B cell (primary cell): ENCODE results near the gene LGALS4. TPM values are rescaled to one million over a fixed set of nuclear protein-coding genes. Genes with fewer than 3 reads are reported as not detected.
A peak's percentile ranks its signal among the peaks of the same experiment; 100 is the strongest.

Source experiments
- ATAC-seq: fragments of 200-7000 bp; cut with Tn5 transposase; one replicate; pipeline ENCODE4 v1.10.0; 2021; ENCODE audit warnings: low read depth, mild to moderate bottlenecking, moderate number of reproducible peaks, moderate library complexity
- CTCF ChIA-PET: fragments of 350-600 bp; sonication (Branson Sonifier 250); formaldehyde crosslinking; loops from one replicate; lab custom pipeline; 2021; ENCODE audit warnings: antibody characterized with exemption, inconsistent platforms; lab: Charles Lee
- POLR2A ChIA-PET: fragments of 350-600 bp; sonication (Branson Sonifier 250); formaldehyde crosslinking; loops from one replicate; lab custom pipeline; 2021; ENCODE audit warnings: antibody characterized with exemption; lab: Charles Lee
- DNase-seq: peaks from one replicate; pipeline ENCODE4 v3.0.0; 2013
- H2AFZ ChIP-seq: 2 replicates; pipeline ENCODE4 v1.6.1; 2012; ENCODE audit warnings: mild to moderate bottlenecking, low read depth, low read length; ENCODE audit not compliant: insufficient read depth, poor library complexity, severe bottlenecking
- H3K27ac ChIP-seq, 2 donors: 1 replicate in 1 of 2; 2 replicates in 1 of 2; pipeline ENCODE4 v1.5.1; 2012 to 2013; ENCODE audit warnings: low read length in 2 of 2, mild to moderate bottlenecking in 2 of 2, moderate library complexity in 1 of 2
- H3K27me3 ChIP-seq, 4 experiments: fragments of 200-600 bp in 1 of 4; sonication (generic) in 1 of 4; replicated peaks in 1 of 4; 1 replicate in 2 of 4; 2 replicates in 2 of 4; pipeline versions ENCODE4 v1.6.1 to v1.7.0; 2013 to 2016; ENCODE audit warnings: low read length in 3 of 4, mild to moderate bottlenecking in 2 of 4, mixed read lengths in 1 of 4, moderate library complexity in 1 of 4; ENCODE audit not compliant: insufficient read depth in 4 of 4, control insufficient read depth in 3 of 4; ENCODE audit errors: control extremely low read depth in 1 of 4
- H3K36me3 ChIP-seq, 2 experiments: replicated peaks in 1 of 2; 1 replicate in 1 of 2; 2 replicates in 1 of 2; pipeline versions ENCODE4 v1.6.1 to v1.7.1; 2013; ENCODE audit warnings: low read length in 1 of 2; ENCODE audit not compliant: insufficient read depth in 2 of 2, control insufficient read depth in 1 of 2; ENCODE audit errors: control extremely low read depth in 1 of 2, extremely low read depth in 1 of 2
- H3K4me1 ChIP-seq, 2 donors: fragments of 200-600 bp in 1 of 2; sonication (generic) in 1 of 2; 1 replicate in 1 of 2; 2 replicates in 1 of 2; pipeline versions ENCODE4 v1.5.1 to v1.6.1; 2013 to 2017; ENCODE audit warnings: low read length in 2 of 2; ENCODE audit not compliant: control insufficient read depth in 2 of 2, insufficient read depth in 2 of 2
- H3K4me2 ChIP-seq: replicated peaks from 2 replicates; pipeline ENCODE3; 2012; ENCODE audit warnings: mild to moderate bottlenecking, low read depth, low read length; ENCODE audit not compliant: poor library complexity, severe bottlenecking
- H3K4me3 ChIP-seq, 5 experiments: fragments of 200-600 bp in 1 of 5; sonication (generic) in 1 of 5; 1 replicate in 3 of 5; 2 replicates in 2 of 5; pipeline versions ENCODE4 v1.5.1 to v1.7.0; 2011 to 2016; ENCODE audit warnings: low read length in 4 of 5, mild to moderate bottlenecking in 4 of 5, low read depth in 2 of 5, control low read depth in 1 of 5, moderate library complexity in 1 of 5; ENCODE audit not compliant: insufficient read depth in 1 of 5; ENCODE audit errors: control extremely low read depth in 1 of 5, extremely low read depth in 1 of 5
- H3K79me2 ChIP-seq: fragments of 200-600 bp; sonication (generic); one replicate; pipeline ENCODE4 v1.6.0; 2016; ENCODE audit warnings: low read length; ENCODE audit not compliant: control insufficient read depth, insufficient read depth
- H3K9ac ChIP-seq: fragments of 200-600 bp; sonication (generic); 2 replicates; pipeline ENCODE4 v1.6.1; 2017; ENCODE audit warnings: mild to moderate bottlenecking, low read length, moderate library complexity
- H3K9me3 ChIP-seq, 3 donors: one replicate each; pipeline versions ENCODE4 v1.6.1 to v1.7.1; 2013; ENCODE audit warnings: low read length in 2 of 3; ENCODE audit not compliant: control insufficient read depth in 2 of 3, insufficient read depth in 1 of 3; ENCODE audit errors: control extremely low read depth in 1 of 3
- H4K20me1 ChIP-seq: 2 replicates; pipeline ENCODE4 v1.6.0; 2012; ENCODE audit warnings: mild to moderate bottlenecking, low read length; ENCODE audit not compliant: insufficient read depth, control insufficient read depth, poor library complexity, severe bottlenecking
- H3K27ac Mint-ChIP-seq: one replicate; pipeline ENCODE4 v1.8.0; 2021; ENCODE audit warnings: mixed read lengths
- H3K27me3 Mint-ChIP-seq: one replicate; pipeline ENCODE4 v1.8.0; 2021; ENCODE audit warnings: mixed read lengths
- H3K4me1 Mint-ChIP-seq: one replicate; pipeline ENCODE4 v1.8.0; 2021; ENCODE audit warnings: mixed read lengths
- H3K4me3 Mint-ChIP-seq: one replicate; pipeline ENCODE4 v1.8.0; 2021; ENCODE audit warnings: mixed read lengths
- H3K9me3 Mint-ChIP-seq: one replicate; pipeline ENCODE4 v1.8.0; 2022; ENCODE audit warnings: mixed read lengths; ENCODE audit not compliant: insufficient read depth
- CTCF ChIP-seq: fragments of 200-600 bp; IDR thresholded peaks from one replicate; pipeline ENCODE4 v1.8.0; 2022; ENCODE audit warnings: antibody characterized with exemption, mild to moderate bottlenecking
- EZH2 ChIP-seq: IDR thresholded peaks from 2 replicates; pipeline ENCODE4 v1.6.1; 2012; ENCODE audit warnings: borderline replicate concordance, low read depth, mild to moderate bottlenecking, moderate library complexity, low read length; ENCODE audit not compliant: insufficient read depth, poor library complexity, severe bottlenecking
- whole genome bisulfite sequencing: methylation state at CpG from one replicate; pipeline ENCODE4 v1.1.5; 2013; ENCODE audit warnings: missing lambda C conversion rate; ENCODE audit not compliant: insufficient coverage; 5-methylcytosine and 5-hydroxymethylcytosine counted together
- intact Hi-C: fragments of 100-400 bp; cut with micrococcal nuclease; formaldehyde crosslinking; loops from one replicate; pipeline ENCODE4 v1.10.0; 2022
- polyA plus RNA-seq: library from polyadenylated mRNA; depleted of rRNA; stranded (reverse); fragments of >200 nt; gene quantifications from 2 replicates; pipeline ENCODE4 v1.2.3, GENCODE V29; 2012
- total RNA-seq, 2 donors: library from RNA; stranded (reverse); fragments of 120-200 nt in 1 of 2; gene quantifications; 1 replicate in 1 of 2; 2 replicates in 1 of 2; pipeline versions ENCODE4 v1.2.3 to v1.2.4, GENCODE V29; 2013 to 2022

LGALS4 gene
- total and polyA plus RNA-seq, 2 donors (not counting 1 experiment from before 2014, with no cell fraction given): 5.4 to 8.4 TPM

GRCh38 chr19:38836159-38836982 lies 23.6 kb upstream of the LGALS4 start:
- ATAC-seq: no peak

More at GRCh38 chr19:38836159-38836982, 23.6 kb upstream of the LGALS4 start:
- Histone ChIP-seq H3K27ac (no peak overlapping the region), H4K20me1 (peaks cover 49% of the 10 kb centered on the region), H3K27me3 (no peaks in the 10 kb centered on the region), H3K4me2 (no peak overlapping the region), H3K36me3 (peaks cover 9 to 56% of the 10 kb centered on the region in 2 experiments), H3K79me2 (peaks cover 38% of the 10 kb centered on the region), H3K9me3 (no peaks in the 10 kb centered on the region), H2AFZ (no peak overlapping the region), H3K4me3 (no peak overlapping the region), H3K4me1 (peaks cover 10 to 11% of the 10 kb centered on the region in 2 donors), H3K9ac (no peak overlapping the region)
- Mint-ChIP-seq H3K4me1 (peaks cover 16% of the 10 kb centered on the region), H3K27me3 (no peaks in the 10 kb centered on the region), H3K4me3 (no peak overlapping the region), H3K27ac (peak overlapping the region; percentile 3), H3K9me3 (no peaks in the 10 kb centered on the region)
- ChIA-PET CTCF (interaction anchor here (2.1 kb wide), 1 partner anchor 34 kb away, joined by 7 read pairs; no protein-coding TSS in a partner anchor), POLR2A (interaction anchor here (1.4 kb wide), 1 partner anchor 13 kb away, joined by 4 read pairs; no protein-coding TSS in a partner anchor)
- TF ChIP-seq CTCF (no peak), EZH2 (no peak)
- no peak for DNase-seq
- 97% methylated on average over 7 of the region's 8 CpGs for WGBS
- intact Hi-C loops: no loop called here
